NCI-H2107 treated with DMSO at 0.1 percent for 48 hours (cell line): ENCODE results near the gene KDM1B.
"Not testable (repeated sequence)": the region's sequence is repeated elsewhere in the genome, so short reads cannot be mapped to it uniquely, and the experiment has no call there.

Experiments
- DNase-seq: peaks from one replicate; lab custom pipeline; 2025; ENCODE audit not compliant: unreplicated experiment; lab: John Stamatoyannopoulos, UW

Gene KDM1B

GRCh38 chr6:18227166-18227565 is 71.9 kb downstream of the KDM1B start:
- DNase-seq: not testable (repeated sequence)

- DNase-seq: not testable (repeated sequence)
Observed at GRCh38 chr6:18228590-18228989, 73.4 kb downstream of the KDM1B start.

GRCh38 chr6:18231856-18232255 is 76.6 kb downstream of the KDM1B start:
- DNase-seq: not testable (repeated sequence)

- DNase-seq: not testable (repeated sequence)
Observed at GRCh38 chr6:18233770-18234169, 78.5 kb downstream of the KDM1B start.

GRCh38 chr6:18234564-18234963 is 79.3 kb downstream of the KDM1B start:
- no peak for DNase-seq

- DNase-seq: no peak
Observed at GRCh38 chr6:18235524-18235923, 80.3 kb downstream of the KDM1B start.

GRCh38 chr6:18237167-18237566 is 81.9 kb downstream of the KDM1B start:
- no peak for DNase-seq

- no peak for DNase-seq
Observed at GRCh38 chr6:18240230-18240629, 85.0 kb downstream of the KDM1B start.

- no peak for DNase-seq
Observed at GRCh38 chr6:18241208-18242038, 86.2 kb downstream of the KDM1B start.

- no peak for DNase-seq
Observed at GRCh38 chr6:18242062-18242851, 87.0 kb downstream of the KDM1B start.

GRCh38 chr6:18243302-18243893 is 88.2 kb downstream of the KDM1B start:
- DNase-seq: no peak

GRCh38 chr6:18244251-18244650 is 89.0 kb downstream of the KDM1B start:
- no peak for DNase-seq

GRCh38 chr6:18245079-18245478 is 89.9 kb downstream of the KDM1B start:
- no peak for DNase-seq

GRCh38 chr6:18245642-18246041 is 90.4 kb downstream of the KDM1B start:
- DNase-seq: no peak

- no peak for DNase-seq
Observed at GRCh38 chr6:18246205-18246604, 91.0 kb downstream of the KDM1B start.

- DNase-seq: no peak
Observed at GRCh38 chr6:18247002-18247401, 91.8 kb downstream of the KDM1B start.

GRCh38 chr6:18248698-18249097 is 93.5 kb downstream of the KDM1B start:
- DNase-seq: no peak

GRCh38 chr6:18249271-18249670 is 94.0 kb downstream of the KDM1B start:
- DNase-seq: no peak

GRCh38 chr6:18253635-18254034 is 98.4 kb downstream of the KDM1B start:
- DNase-seq: no peak

GRCh38 chr6:18254793-18255192 is 99.6 kb downstream of the KDM1B start:
- DNase-seq: no peak

GRCh38 chr6:18259675-18260447 is 104.6 kb downstream of the KDM1B start:
- DNase-seq: no peak
